GM12874 (cell line): ENCODE measurements around the gene POR.

Experiments used
- CTCF ChIP-seq: IDR thresholded peaks from 2 replicates; pipeline ENCODE4 v1.5.1; 2011; ENCODE audit warnings: low read depth, mild to moderate bottlenecking, control low read depth, low read length, moderate library complexity; ENCODE audit not compliant: insufficient read depth

The POR gene

GRCh38 chr7:75906991-75907667 lies 7.8 kb upstream of the POR start:
- TF ChIP-seq CTCF: no peak

GRCh38 chr7:75909521-75910132 lies 5.3 kb upstream of the POR start:
- no peak for TF ChIP-seq CTCF

- no peak for TF ChIP-seq CTCF
Measured at GRCh38 chr7:75913437-75913836, 1.5 kb upstream of the POR start.

GRCh38 chr7:75914169-75914654 lies 743 bp upstream of the POR start:
- TF ChIP-seq CTCF: no peak

- no peak for TF ChIP-seq CTCF
Measured at GRCh38 chr7:75915416-75916156, 631 bp downstream of the POR start.

GRCh38 chr7:75916259-75916658 lies 1.3 kb downstream of the POR start:
- no peak for TF ChIP-seq CTCF

- no peak for TF ChIP-seq CTCF
Measured at GRCh38 chr7:75916685-75917634, 2.0 kb downstream of the POR start.
